Ascending aorta (tissue), 2 donors: ENCODE results near the gene SUMO3. TPM values are rescaled to one million over a fixed set of nuclear protein-coding genes. Genes with fewer than 3 reads are reported as not detected.

Experiments
- DNase-seq, 2 donors: peaks; one replicate each; pipeline ENCODE4 v3.0.0-alpha.2; 2019; ENCODE audit warnings: low spot score in 2 of 2
- H3K27ac ChIP-seq, 2 donors: fragments of 200-600 bp; sonication (generic); one replicate each; pipeline ENCODE4 v1.5.1; 2016 to 2017; ENCODE audit warnings: mild to moderate bottlenecking in 1 of 2
- H3K27me3 ChIP-seq: fragments of 200-600 bp; sonication (generic); one replicate; pipeline ENCODE4 v1.5.1; 2017
- H3K36me3 ChIP-seq, 2 donors: fragments of 200-600 bp; sonication (generic); one replicate each; pipeline ENCODE4 v1.5.1; 2016
- H3K4me1 ChIP-seq, 2 donors: fragments of 200-600 bp; sonication (generic); one replicate each; pipeline ENCODE4 v1.5.1; 2016 to 2017; ENCODE audit warnings: mild to moderate bottlenecking in 1 of 2
- H3K4me3 ChIP-seq, 2 donors: fragments of 200-600 bp; sonication (generic); one replicate each; pipeline ENCODE4 v1.5.1; 2016 to 2017; ENCODE audit warnings: mild to moderate bottlenecking in 1 of 2
- H3K9me3 ChIP-seq, 2 donors: fragments of 200-600 bp; sonication (generic); one replicate each; pipeline ENCODE4 v1.5.1; 2016
- intact Hi-C: fragments of 100-400 bp; cut with DNase I; formaldehyde crosslinking; loops from one replicate; pipeline ENCODE4 v1.15.1; 2023
- total RNA-seq: library from RNA; depleted of rRNA; stranded (reverse); fragments of >200 nt; gene quantifications from one replicate; pipeline ENCODE4 v1.1.0, GENCODE V29; 2016
- TF ChIP-seq, protein P1 (sequence below), 3 experiments: fragments of 200-600 bp in 2 of 3; fragments of 450-650 bp in 1 of 3; sonication (generic) in 2 of 3; IDR thresholded peaks; one replicate each; pipeline ENCODE4 v1.5.1; 2016 to 2019; ENCODE audit warnings: antibody characterized with exemption in 3 of 3, mild to moderate bottlenecking in 1 of 3, moderate library complexity in 1 of 3

SUMO3 gene
- total RNA-seq, 1 donor from 2014 or later = 69.2 TPM

DNA sequence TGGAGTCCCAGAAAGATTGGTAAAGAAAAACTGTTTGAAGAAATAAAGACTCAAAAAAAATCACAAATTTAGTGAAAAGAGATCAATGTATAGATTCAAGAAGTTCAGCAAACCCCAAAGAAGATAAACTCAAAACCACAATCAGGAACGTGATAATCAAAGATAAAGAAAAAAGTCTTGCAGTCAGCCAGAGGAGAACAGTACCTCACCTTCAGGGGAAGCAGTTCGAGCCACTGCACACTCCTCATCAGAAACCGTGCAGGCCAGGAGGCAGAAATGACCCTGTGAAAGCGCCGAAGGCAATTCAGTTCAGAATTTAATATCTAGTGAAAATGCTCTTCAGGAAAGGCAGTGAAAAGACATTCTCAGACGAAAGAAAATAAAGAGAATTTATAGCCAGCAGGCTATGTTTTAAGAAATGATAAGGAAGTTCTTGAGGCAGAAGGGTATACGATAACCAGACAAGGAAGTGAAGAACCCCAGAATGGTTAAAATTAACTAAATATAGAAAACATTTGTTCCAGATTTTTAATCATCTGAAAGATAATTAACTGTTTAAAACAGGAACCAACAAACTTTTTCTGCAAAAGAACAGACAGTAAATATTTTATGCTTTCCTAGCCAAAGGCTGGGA is 13.5 kb upstream of the SUMO3 start:
- peaks cover 3 to 6% of the 10 kb centered on the region in 2 donors for H3K9me3 ChIP-seq
- intact Hi-C loops = no loop called here
- H3K36me3 ChIP-seq = no peaks in the 10 kb centered on the region
- H3K4me1 ChIP-seq = no peaks in the 10 kb centered on the region
- no peaks in the 10 kb centered on the region for H3K27me3 ChIP-seq
- TF ChIP-seq, protein P1, sequence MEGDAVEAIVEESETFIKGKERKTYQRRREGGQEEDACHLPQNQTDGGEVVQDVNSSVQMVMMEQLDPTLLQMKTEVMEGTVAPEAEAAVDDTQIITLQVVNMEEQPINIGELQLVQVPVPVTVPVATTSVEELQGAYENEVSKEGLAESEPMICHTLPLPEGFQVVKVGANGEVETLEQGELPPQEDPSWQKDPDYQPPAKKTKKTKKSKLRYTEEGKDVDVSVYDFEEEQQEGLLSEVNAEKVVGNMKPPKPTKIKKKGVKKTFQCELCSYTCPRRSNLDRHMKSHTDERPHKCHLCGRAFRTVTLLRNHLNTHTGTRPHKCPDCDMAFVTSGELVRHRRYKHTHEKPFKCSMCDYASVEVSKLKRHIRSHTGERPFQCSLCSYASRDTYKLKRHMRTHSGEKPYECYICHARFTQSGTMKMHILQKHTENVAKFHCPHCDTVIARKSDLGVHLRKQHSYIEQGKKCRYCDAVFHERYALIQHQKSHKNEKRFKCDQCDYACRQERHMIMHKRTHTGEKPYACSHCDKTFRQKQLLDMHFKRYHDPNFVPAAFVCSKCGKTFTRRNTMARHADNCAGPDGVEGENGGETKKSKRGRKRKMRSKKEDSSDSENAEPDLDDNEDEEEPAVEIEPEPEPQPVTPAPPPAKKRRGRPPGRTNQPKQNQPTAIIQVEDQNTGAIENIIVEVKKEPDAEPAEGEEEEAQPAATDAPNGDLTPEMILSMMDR (IDR thresholded peaks at IDR 0.05) = no peak
- no peak overlapping the region for H3K27ac ChIP-seq
- no peak for DNase-seq
- H3K4me3 ChIP-seq = no peak overlapping the region

DNA sequence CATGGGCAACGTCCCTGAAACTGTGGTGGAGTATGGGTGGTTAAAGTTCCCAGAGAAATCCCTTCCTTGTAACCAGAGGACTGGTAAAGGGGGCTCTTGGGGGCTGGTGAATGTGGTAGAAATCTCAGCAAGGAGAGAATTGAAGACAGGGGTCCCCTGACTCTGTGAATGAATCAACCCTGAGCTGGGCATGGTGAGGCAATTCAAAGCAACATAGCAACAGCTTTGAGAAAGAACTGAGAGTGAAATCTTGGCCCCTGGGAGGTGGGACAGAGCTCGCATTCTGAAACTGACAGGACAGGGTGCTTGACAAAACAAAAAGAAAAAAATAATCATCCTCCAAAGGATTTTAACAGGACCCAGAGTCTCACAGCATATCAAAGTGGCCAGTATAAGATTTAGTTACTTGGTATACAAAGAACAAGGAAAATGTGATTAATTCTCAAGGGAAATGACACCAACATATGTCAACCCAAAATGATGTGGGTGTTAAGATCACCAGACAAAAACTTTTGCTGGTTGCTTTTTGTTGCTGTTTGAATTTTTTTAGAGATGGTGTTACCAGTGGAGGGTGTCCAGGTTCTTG is 11.7 kb upstream of the SUMO3 start:
- intact Hi-C loops = no loop called here
- Histone ChIP-seq H3K4me1 (no peaks in the 10 kb centered on the region), H3K4me3 (no peak overlapping the region), H3K27ac (no peak overlapping the region), H3K9me3 (peaks cover 3 to 6% of the 10 kb centered on the region in 2 donors), H3K36me3 (no peaks in the 10 kb centered on the region), H3K27me3 (no peaks in the 10 kb centered on the region)
- TF ChIP-seq, protein P1 (IDR thresholded peaks at IDR 0.05) = no peak
- DNase-seq = no peak

DNA sequence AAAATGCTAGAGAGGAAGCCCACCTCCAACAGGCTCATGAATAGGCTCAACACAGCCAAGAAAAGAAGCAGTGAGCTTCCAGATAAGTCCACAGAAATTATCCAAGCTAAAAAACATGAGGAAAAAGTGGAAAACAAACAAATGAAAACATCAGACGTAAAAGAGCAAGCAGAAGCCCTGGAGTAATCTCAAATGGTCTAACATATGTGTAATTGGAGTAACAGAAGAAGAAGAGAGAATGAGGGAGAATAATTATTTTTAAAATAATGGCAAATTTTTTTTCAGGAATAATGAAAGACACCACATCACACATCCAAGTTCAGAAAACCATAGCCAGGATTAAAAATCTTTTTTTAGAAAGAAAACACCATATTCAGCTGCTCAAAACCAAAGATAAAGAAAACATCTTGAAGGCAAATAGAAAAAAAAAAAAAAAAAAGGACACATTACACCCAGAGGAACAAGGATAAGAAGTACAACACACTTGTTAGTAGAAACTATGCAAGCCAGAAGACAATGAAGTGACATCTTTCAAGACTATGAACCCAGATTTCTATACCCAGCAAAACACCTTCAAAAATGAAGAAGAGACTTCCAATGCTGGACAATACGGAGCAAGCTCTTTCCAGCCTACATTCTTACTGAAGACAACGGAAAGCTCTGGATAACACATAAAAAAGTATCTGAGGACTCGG is 10.6 kb upstream of the SUMO3 start:
- Histone ChIP-seq H3K4me1 (no peaks in the 10 kb centered on the region), H3K4me3 (no peak overlapping the region), H3K27me3 (no peaks in the 10 kb centered on the region), H3K27ac (no peak overlapping the region), H3K9me3 (peaks cover 3 to 6% of the 10 kb centered on the region in 2 donors), H3K36me3 (no peaks in the 10 kb centered on the region)
- intact Hi-C loops = no loop called here
- TF ChIP-seq, protein P1 (IDR thresholded peaks at IDR 0.05) = no peak
- no peak for DNase-seq

DNA sequence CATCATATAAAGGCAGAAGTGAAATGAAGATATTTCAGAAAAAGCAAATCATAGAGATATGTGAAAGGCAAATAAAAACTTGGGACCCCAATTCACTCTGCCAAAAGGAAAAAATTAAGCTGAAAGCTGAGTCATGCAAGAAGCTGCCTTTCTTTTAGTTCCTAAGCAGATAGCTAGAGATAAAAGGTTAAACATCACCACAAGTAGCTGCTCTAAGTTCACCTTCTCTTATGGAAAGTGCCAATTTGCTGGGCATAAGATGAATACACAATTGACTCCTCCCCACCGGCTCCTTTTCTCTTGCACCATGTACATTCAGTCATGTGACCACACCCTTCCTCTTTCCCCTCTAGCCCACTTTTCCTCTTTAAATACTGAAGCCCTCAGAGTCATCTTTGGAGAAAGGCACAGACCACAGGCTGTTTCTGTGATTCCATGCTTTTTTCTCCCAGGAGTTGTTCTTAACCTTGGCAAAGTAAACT is 5.4 kb upstream of the SUMO3 start:
- TF ChIP-seq, protein P1 (IDR thresholded peaks at IDR 0.05) = no peak
- peaks cover 19 to 35% of the 10 kb centered on the region in 2 donors for H3K9me3 ChIP-seq
- no peaks in the 10 kb centered on the region for H3K27me3 ChIP-seq

DNA sequence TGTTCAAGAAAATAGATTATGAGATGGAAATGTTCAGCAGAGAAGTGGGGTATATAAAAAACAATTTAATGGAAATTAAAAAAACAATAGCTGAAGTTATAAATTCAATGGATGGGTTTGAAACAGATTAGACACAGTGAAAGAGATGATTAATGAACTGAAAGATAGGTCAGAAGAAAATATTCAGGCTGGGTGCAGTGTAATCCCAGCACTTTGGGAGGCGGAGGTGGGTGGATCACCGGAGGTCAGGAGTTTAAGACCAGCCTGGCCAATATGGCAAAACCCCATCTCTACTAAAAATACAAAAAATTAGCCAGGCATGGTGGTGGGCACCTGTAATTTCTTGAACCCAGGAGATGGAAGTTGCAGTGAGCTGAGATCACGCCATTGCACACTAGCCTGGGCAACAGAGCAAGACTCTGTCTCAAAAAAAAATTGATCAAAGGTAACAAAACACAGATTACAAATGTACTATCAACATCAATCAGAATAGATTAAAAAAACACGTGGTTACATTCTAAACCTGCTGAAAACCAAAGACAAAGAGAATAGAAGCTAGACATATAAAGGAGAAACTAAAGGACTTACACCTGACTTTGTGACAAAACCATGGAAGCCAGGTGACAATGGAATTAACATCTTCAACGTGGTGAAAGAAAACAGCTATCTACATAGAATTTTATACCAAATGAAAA is 4.8 kb upstream of the SUMO3 start:
- no peaks in the 10 kb centered on the region for H3K27me3 ChIP-seq
- no peak overlapping the region for H3K27ac ChIP-seq
- no peak overlapping the region for H3K4me3 ChIP-seq
- DNase-seq = no peak
- no peaks in the 10 kb centered on the region for H3K36me3 ChIP-seq
- intact Hi-C loops = no loop called here
- TF ChIP-seq, protein P1 (IDR thresholded peaks at IDR 0.05) = no peak
- peaks cover 0 to 4% of the 10 kb centered on the region in 2 donors for H3K4me1 ChIP-seq
- H3K9me3 ChIP-seq = peaks cover 19 to 31% of the 10 kb centered on the region in 2 donors

More for the DNA sequence above, 5.4 kb upstream of the SUMO3 start:
- H3K36me3 ChIP-seq = no peaks in the 10 kb centered on the region
- no peak for DNase-seq
- intact Hi-C loops = no loop called here
- no peak overlapping the region for H3K27ac ChIP-seq
- H3K4me3 ChIP-seq = no peak overlapping the region
- H3K4me1 ChIP-seq = peaks cover 0 to 4% of the 10 kb centered on the region in 2 donors
